ENCODE measurements around the gene GNA12. TPM values are rescaled to one million over a fixed set of nuclear protein-coding genes. Genes with fewer than 3 reads are reported as not detected.

The GNA12 gene
- total and polyA plus RNA-seq, 8 donors: 2.0 to 54.6 (median 22.0) TPM

- DNase-seq: no peak
- Histone ChIP-seq H3K4me1 (peaks cover 0 to 6% (median 2%) of the 10 kb centered on the region in 4 donors), H3K4me3 (no peak overlapping the region), H3K9me3 (no peaks in the 10 kb centered on the region), H3K27me3 (no peaks in the 10 kb centered on the region), H3K36me3 (no peaks in the 10 kb centered on the region), H3K27ac (no peak overlapping the region)
- intact Hi-C loops (cut with DNase I; ENCODE audit: low total_unique reads): no loop called here
- WGBS, 5 donors: 92 to 98% (median 94%) methylated on average over 6 of the region's 6 CpGs
- no peak for TF ChIP-seq EP300 (IDR thresholded peaks at IDR 0.05)
- TF ChIP-seq POLR2A (IDR thresholded peaks at IDR 0.05): no peak
- TF ChIP-seq POLR2AphosphoS5 (IDR thresholded peaks at IDR 0.05): no peak
- TF ChIP-seq CTCF (IDR thresholded peaks at IDR 0.05): no peak
Observed at GRCh38 chr7:2849941-2850766, 6.0 kb upstream of the GNA12 start.

DNA sequence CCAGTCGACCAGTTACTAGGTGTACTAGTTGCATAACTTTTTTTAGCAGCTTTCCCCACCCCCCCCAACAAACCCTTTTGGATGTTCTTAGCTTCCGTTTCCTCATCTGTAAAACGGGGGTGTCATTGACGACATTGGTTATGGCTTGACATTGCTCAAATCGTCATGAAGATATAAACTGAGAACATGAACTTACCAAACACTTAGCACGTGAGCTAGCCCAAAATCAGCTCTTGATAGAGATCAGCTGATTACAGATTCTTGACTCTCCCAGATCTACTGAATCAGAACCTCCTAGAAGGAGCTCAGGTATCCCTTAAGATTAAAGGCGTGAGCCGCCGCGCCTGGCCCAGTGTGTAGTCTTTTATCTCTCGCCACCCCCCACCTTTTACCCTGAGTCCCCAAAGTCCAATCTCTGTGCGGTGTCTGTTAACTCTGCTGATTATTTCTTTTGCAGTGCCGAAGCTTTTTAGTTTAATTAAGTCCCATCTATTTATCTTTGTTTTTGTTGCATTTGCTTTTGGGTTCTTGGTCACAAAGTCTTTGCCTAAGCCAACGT is 1.0 kb upstream of the GNA12 start:
- Histone ChIP-seq H3K4me1 (peaks cover 15 to 40% (median 32%) of the 10 kb centered on the region in 4 donors), H3K9me3 (no peaks in the 10 kb centered on the region), H3K36me3 (peaks cover 0 to 10% (median 0%) of the 10 kb centered on the region in 4 donors), H3K27ac (peak overlapping the region in 3 of 5 donors; percentile 43 to 60 (median 57)), H3K27me3 (no peaks in the 10 kb centered on the region), H3K4me3 (peak overlapping the region in 3 of 4 donors; percentile 42 to 69 (median 46))
- TF ChIP-seq POLR2A (IDR thresholded peaks at IDR 0.05) (no peak), CTCF (IDR thresholded peaks at IDR 0.05) (no peak), EP300 (IDR thresholded peaks at IDR 0.05) (no peak), POLR2AphosphoS5 (IDR thresholded peaks at IDR 0.05) (no peak)
- DNase-seq: no peak
- WGBS, 5 donors: 61 to 78% (median 71%) methylated on average over 14 of the region's 14 CpGs
- intact Hi-C loops (cut with DNase I; ENCODE audit: low total_unique reads): no loop called here

DNA sequence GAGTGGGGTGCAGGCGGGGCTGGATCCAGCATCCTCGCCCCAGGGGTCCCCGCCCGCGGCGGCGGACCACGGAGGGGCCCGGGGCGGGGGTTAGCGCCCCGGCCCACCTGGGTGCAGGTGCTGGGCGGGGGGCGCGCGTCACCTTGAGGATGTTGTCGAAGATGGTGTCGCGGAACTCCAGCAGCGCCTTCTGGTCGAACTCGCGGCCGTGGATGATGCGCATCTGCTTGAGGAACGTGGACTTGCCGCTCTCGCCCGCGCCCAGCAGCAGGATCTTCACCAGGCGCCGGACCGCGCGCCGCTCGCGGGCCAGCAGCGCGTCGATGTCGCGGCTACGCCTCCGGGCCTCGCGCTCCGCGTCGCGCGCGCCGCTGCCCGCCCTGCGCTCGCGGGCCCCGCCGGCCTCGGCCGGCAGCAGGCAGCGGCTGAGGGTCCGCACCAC is 376 bp downstream of the GNA12 start:
- H3K36me3 ChIP-seq: peaks cover 0 to 10% (median 2%) of the 10 kb centered on the region in 4 donors
- no peaks in the 10 kb centered on the region for H3K9me3 ChIP-seq
- peak overlapping the region; percentile 69 to 92 (median 76) for H3K4me3 ChIP-seq
- DNase-seq: peak in 1 of 2 donors; percentile 77
- H3K27ac ChIP-seq: peak overlapping the region; percentile 65 to 92 (median 80)
- 0 to 1% (median 0%) methylated on average over 40 to 64 of the region's 64 CpGs for WGBS, 5 donors
- H3K27me3 ChIP-seq: no peaks in the 10 kb centered on the region
- H3K4me1 ChIP-seq: peaks cover 15 to 41% (median 34%) of the 10 kb centered on the region in 4 donors
- intact Hi-C loops (cut with DNase I; ENCODE audit: low total_unique reads): no loop called here
- TF ChIP-seq POLR2A (IDR thresholded peaks at IDR 0.05) (no peak), POLR2AphosphoS5 (IDR thresholded peaks at IDR 0.05) (no peak), CTCF (IDR thresholded peaks at IDR 0.05) (no peak), EP300 (IDR thresholded peaks at IDR 0.05) (no peak)

DNA sequence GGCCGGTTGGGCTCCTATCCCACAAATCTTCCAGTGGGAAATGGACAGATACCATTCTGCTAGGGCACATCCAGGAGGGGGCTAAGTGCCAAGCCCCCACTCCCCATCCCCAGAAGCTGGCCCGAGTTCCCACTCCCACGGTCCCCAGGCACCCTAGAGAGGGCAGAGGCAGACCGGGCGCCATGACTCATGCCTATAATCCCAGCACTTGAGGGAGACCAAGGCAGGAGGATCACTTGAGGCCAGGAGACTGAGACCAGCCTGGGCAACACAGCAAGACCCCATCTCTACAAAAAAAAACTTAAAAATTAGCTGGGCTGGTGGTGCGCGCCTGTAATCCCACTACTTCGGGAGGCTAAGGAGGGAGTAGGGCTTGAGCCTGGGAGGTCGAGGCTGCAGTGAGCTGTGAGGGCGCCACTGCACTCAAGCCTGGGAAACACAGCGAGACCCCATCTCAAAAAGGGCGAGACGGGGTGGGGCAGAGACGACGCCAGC is 870 bp downstream of the GNA12 start:
- Histone ChIP-seq H3K27me3 (no peaks in the 10 kb centered on the region), H3K9me3 (no peaks in the 10 kb centered on the region), H3K27ac (peak overlapping the region in 4 of 5 donors; percentile 65 to 81 (median 74)), H3K4me3 (peak overlapping the region; percentile 69 to 92 (median 76)), H3K36me3 (peaks cover 0 to 10% (median 3%) of the 10 kb centered on the region in 4 donors), H3K4me1 (peaks cover 15 to 41% (median 34%) of the 10 kb centered on the region in 4 donors)
- TF ChIP-seq POLR2A (IDR thresholded peaks at IDR 0.05) (no peak), POLR2AphosphoS5 (IDR thresholded peaks at IDR 0.05) (no peak), EP300 (IDR thresholded peaks at IDR 0.05) (no peak), CTCF (IDR thresholded peaks at IDR 0.05) (no peak)
- peak in 1 of 2 donors; percentile 23 for DNase-seq
- intact Hi-C loops (cut with DNase I; ENCODE audit: low total_unique reads): no loop called here
- WGBS, 5 donors: 48 to 86% (median 51%) methylated on average over 7 to 15 of the region's 15 CpGs

All from stomach (tissue), 9 donors.